ENCODE data around the gene HSPA4.

The HSPA4 gene

GRCh38 chr5:133052317-133053175 is 733 bp downstream of the HSPA4 start:
- no peak for TF ChIP-seq CTCF (IDR thresholded peaks at IDR 0.05; ENCODE audit: low read depth, low read length)
- no peak for DNase-seq (ENCODE audit: extremely low read depth, low read depth)

- no peak for DNase-seq (ENCODE audit: extremely low read depth, low read depth)
- TF ChIP-seq CTCF (IDR thresholded peaks at IDR 0.05; ENCODE audit: low read depth, low read length) = no peak
Observed at GRCh38 chr5:133053448-133053847, 1.6 kb downstream of the HSPA4 start.

GRCh38 chr5:133054697-133055471 is 3.1 kb downstream of the HSPA4 start:
- no peak for TF ChIP-seq CTCF (IDR thresholded peaks at IDR 0.05; ENCODE audit: low read depth, low read length)
- DNase-seq (ENCODE audit: extremely low read depth, low read depth) = no peak

GRCh38 chr5:133056891-133057290 is 5.1 kb downstream of the HSPA4 start:
- no peak for TF ChIP-seq CTCF (IDR thresholded peaks at IDR 0.05; ENCODE audit: low read depth, low read length)
- no peak for DNase-seq (ENCODE audit: extremely low read depth, low read depth)

GRCh38 chr5:133059621-133060020 is 7.8 kb downstream of the HSPA4 start:
- no peak for DNase-seq (ENCODE audit: extremely low read depth, low read depth)
- TF ChIP-seq CTCF (IDR thresholded peaks at IDR 0.05; ENCODE audit: low read depth, low read length) = no peak

GRCh38 chr5:133062276-133062675 is 10.5 kb downstream of the HSPA4 start:
- DNase-seq (ENCODE audit: extremely low read depth, low read depth) = no peak
- TF ChIP-seq CTCF (IDR thresholded peaks at IDR 0.05; ENCODE audit: low read depth, low read length) = no peak

GRCh38 chr5:133063965-133064364 is 12.2 kb downstream of the HSPA4 start:
- TF ChIP-seq CTCF (IDR thresholded peaks at IDR 0.05; ENCODE audit: low read depth, low read length) = no peak
- DNase-seq (ENCODE audit: extremely low read depth, low read depth) = no peak

All from AG09319 (cell line).